Lower leg skin (tissue), 4 donors: Measurements from ENCODE around the gene KIF25. TPM values are rescaled to one million over a fixed set of nuclear protein-coding genes. Genes with fewer than 3 reads are reported as not detected.

Experiments
- DNase-seq, 2 donors: peaks; one replicate each; pipeline ENCODE4 v3.0.0-alpha.2; 2019; ENCODE audit warnings: low spot score in 2 of 2
- H3K4me3 ChIP-seq: fragments of 200-600 bp; sonication (generic); 2 replicates; pipeline ENCODE4 v1.5.1; 2017; ENCODE audit warnings: mild to moderate bottlenecking, low read depth; ENCODE audit not compliant: poor library complexity, severe bottlenecking
- POLR2A ChIP-seq, 2 donors: fragments of 450-650 bp; IDR thresholded peaks; one replicate each; pipeline ENCODE4 v1.6.1; 2016 to 2017; ENCODE audit warnings: antibody characterized with exemption in 2 of 2, mild to moderate bottlenecking in 1 of 2, moderate library complexity in 1 of 2
- WGBS, 2 donors: methylation state at CpG; one replicate each; pipeline ENCODE4 v1.1.5; 2018; 5-methylcytosine and 5-hydroxymethylcytosine counted together
- intact Hi-C: fragments of 100-400 bp; cut with DNase I; formaldehyde crosslinking; loops from one replicate; pipeline ENCODE4 v1.15.0; 2023; ENCODE audit warnings: low total_unique reads
- total RNA-seq, 4 donors: library from RNA; depleted of rRNA; stranded (reverse); fragments of >200 nt; gene quantifications; one replicate each; pipeline ENCODE4 v1.1.0, GENCODE V29; 2016
- TF ChIP-seq, protein P1 (sequence below), 3 donors: fragments of 450-650 bp; IDR thresholded peaks; one replicate each; pipeline ENCODE4 v1.5.1; 2016; ENCODE audit warnings: antibody characterized with exemption in 3 of 3, mild to moderate bottlenecking in 3 of 3, moderate library complexity in 2 of 3

Gene KIF25
- total RNA-seq, 4 donors from 2014 or later: 0.29 to 0.86 TPM; not detected in 2

DNA sequence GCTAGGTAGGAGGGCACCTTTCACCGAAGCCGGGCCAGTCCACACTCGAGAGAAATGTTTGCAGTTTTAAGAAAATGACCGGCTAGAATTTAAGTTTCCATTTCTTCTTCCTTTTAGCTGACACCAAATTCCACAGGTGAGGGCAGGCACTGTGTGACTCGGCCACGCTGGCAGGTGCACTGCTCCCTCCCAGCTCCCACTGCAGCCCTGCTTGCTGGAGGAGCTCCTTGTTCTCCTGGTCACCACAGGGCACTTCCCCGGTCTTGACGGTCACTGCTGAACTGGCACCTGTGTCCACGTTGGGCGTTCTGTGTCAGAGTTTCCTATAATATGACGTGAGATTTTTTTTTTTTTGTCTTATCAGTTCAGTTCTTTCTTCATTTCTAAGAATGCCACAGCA lies 3.6 kb upstream of the KIF25 start:
- TF ChIP-seq POLR2A (IDR thresholded peaks at IDR 0.05): no peak
- no peak overlapping the region for H3K4me3 ChIP-seq
- 85 to 95% methylated on average over 11 of the region's 11 CpGs for WGBS, 2 donors
- intact Hi-C loops: no loop called here
- DNase-seq: peak; percentile 12 to 77

DNA sequence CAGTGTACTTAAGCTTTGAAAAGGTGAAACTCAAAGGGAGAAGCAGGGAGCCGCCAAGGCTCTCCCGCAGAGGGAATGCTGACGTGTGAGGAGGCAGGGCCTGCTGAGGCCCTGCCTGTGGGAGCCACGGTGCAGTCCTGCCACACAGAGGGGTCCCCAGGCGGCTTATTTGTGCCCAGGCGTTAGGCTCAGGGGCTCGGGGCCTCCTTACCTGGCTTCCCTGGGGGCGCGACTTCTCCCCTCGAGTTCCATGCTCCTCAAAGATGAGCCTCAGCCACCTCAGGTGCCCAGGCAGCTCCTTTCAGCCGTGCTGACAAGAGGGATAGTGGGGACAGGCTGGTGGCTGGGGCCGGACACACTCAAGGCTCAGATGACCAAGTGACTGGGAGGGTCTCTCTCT lies 2.2 kb upstream of the KIF25 start:
- DNase-seq: peak; percentile 7 to 66
- TF ChIP-seq, protein P1, sequence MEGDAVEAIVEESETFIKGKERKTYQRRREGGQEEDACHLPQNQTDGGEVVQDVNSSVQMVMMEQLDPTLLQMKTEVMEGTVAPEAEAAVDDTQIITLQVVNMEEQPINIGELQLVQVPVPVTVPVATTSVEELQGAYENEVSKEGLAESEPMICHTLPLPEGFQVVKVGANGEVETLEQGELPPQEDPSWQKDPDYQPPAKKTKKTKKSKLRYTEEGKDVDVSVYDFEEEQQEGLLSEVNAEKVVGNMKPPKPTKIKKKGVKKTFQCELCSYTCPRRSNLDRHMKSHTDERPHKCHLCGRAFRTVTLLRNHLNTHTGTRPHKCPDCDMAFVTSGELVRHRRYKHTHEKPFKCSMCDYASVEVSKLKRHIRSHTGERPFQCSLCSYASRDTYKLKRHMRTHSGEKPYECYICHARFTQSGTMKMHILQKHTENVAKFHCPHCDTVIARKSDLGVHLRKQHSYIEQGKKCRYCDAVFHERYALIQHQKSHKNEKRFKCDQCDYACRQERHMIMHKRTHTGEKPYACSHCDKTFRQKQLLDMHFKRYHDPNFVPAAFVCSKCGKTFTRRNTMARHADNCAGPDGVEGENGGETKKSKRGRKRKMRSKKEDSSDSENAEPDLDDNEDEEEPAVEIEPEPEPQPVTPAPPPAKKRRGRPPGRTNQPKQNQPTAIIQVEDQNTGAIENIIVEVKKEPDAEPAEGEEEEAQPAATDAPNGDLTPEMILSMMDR (IDR thresholded peaks at IDR 0.05): no peak
- no peak for TF ChIP-seq POLR2A (IDR thresholded peaks at IDR 0.05)
- WGBS, 2 donors: 87 to 92% methylated on average over 11 to 12 of the region's 12 CpGs
- no peak overlapping the region for H3K4me3 ChIP-seq
- intact Hi-C loops: no loop called here

DNA sequence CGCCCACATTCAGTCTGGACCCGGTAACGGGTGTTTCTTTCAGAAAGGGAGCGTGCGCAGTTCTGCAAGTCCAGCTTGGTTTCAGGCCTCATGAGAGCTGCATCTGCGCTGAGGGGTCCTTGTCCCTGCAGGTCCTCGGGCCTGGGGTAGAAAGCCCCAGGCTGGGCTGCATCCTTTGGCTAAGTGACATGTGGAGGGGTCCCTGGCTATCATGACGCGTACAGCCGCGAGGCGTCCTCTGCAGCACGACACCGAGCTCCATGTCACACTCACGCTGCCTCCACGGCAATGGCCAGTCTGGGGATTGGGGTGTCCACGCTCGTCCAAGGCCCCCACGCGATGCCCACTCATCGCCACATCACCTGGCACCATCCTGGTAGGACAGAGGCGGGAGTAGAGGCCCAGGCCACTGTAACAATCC lies 1.7 kb upstream of the KIF25 start:
- H3K4me3 ChIP-seq: no peak overlapping the region
- intact Hi-C loops: no loop called here
- 97 to 98% methylated on average over 22 of the region's 22 CpGs for WGBS, 2 donors
- DNase-seq: peak; percentile 8 to 68
- TF ChIP-seq POLR2A (IDR thresholded peaks at IDR 0.05): no peak
- TF ChIP-seq, protein P1 (IDR thresholded peaks at IDR 0.05): no peak

DNA sequence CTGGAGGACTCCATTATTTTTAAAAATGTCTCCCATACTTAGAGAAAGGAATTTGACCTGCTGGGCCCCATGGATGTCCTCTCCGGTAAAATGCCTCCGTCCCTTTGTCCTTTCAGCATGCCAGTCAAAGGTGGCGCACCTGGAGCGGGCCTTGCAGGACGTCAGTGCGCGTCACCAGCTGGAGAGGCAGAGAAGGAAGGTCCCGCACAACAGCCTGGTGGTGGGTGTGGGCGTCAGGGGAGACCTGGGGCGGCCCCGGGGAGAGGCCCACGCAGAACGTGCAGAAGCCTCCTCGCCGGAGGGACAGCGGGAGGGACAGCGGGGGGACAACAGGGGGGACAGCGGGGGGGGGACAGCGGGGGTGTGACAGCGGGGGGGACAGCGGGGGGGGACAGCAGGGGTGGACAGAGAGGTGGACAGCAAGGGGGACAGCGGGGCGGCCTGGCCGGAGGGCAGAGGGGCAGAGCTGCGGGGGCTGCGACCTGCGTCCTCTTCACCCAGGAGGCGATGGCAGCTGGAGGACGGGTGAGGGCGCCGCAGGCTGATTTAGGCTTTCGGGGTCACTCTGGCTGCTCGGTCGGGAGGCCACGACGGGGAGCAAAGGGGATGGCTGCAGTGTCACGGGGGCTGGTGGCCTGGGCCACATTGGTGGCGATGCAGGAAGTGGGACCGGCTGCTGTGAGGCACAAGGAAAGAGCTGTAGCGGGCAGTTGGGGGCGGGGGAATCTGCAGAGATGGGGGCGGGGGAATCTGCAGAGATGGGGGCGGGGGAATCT lies 859 bp upstream of the KIF25 start:
- peak; percentile 10 to 82 for DNase-seq
- WGBS, 2 donors: 71 to 86% methylated on average over 33 to 39 of the region's 43 CpGs
- no peak overlapping the region for H3K4me3 ChIP-seq
- intact Hi-C loops: no loop called here
- TF ChIP-seq POLR2A (IDR thresholded peaks at IDR 0.05): no peak
- TF ChIP-seq, protein P1 (IDR thresholded peaks at IDR 0.05): no peak

DNA sequence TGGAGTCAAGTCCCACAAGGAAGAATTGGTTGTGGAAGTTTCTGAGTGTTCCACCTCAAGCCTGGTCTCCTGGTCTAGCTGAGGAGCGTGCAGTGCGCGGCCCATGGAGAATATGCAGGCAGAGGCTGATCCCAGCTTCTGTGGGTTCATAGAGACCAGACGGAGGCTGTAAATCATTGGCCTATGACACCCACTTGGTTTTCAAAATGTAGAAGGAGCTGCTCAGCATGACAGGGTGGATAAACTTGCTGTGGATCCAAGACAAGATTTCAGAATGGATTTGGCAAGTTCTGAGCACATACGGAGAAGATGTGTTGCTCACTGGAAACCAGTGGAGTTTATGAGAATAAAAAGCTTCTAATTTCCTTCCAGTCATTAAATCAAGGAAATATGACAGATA lies 744 bp downstream of the KIF25 start:
- no peak for TF ChIP-seq POLR2A (IDR thresholded peaks at IDR 0.05)
- TF ChIP-seq, protein P1 (IDR thresholded peaks at IDR 0.05): no peak
- peak; percentile 13 to 39 for DNase-seq
- WGBS, 2 donors: 52 to 56% methylated on average over 5 of the region's 5 CpGs
- no peak overlapping the region for H3K4me3 ChIP-seq
- intact Hi-C loops: no loop called here

DNA sequence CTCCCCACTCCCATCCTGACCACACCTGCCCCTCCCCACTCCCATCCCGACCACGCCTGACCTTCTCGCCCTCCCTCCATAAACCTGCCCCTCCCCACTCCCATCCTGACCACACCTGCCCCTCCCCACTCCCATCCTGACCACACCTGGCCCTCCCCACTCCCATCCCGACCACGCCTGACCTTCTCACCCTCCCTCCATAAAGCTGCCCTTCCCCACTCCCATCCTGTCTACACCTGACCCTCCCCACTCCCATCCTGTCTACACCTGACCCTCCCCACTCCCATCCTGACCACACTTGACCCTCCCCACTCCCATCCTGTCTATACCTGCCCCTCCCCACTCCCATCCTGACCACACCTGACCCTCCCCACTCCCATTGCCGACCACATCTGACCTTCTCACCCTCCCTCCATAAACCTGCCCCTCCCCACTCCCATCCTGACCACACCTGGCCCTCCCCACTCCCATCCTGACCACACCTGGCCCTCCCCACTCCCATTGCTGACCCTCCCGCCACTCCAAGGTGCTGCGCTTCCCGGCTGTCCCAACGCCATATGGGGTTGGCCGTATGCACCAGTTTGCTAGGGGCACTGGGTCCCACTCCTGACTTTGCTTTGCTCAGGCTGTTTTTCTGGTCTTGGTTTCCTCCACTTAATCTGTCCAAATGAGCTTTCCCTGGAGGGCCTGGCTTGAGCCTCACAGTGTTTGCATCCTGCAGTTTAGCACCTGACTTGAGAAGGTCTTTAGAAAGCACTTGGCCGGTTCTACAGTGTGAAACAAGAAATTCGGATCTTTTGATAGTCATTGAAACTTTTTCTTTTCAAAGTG lies 2.9 kb downstream of the KIF25 start:
- TF ChIP-seq, protein P1 (IDR thresholded peaks at IDR 0.05): no peak
- TF ChIP-seq POLR2A (IDR thresholded peaks at IDR 0.05): no peak
- DNase-seq: peak in 1 of 2 donors; percentile 46
- intact Hi-C loops: no loop called here
- no peak overlapping the region for H3K4me3 ChIP-seq
- 87 to 93% methylated on average over 13 of the region's 13 CpGs for WGBS, 2 donors
